Prostate gland (tissue), 1 donor: ENCODE measurements around the gene ZDHHC11.

Experiments used
- POLR2A ChIP-seq: fragments of 450-650 bp; IDR thresholded peaks from one replicate; pipeline ENCODE4 v1.6.1; 2016; ENCODE audit warnings: antibody characterized with exemption, mild to moderate bottlenecking
- POLR2AphosphoS5 ChIP-seq: sonication (generic); formaldehyde crosslinking; IDR thresholded peaks from one replicate; pipeline ENCODE4 v1.6.1; 2017; ENCODE audit warnings: antibody characterized with exemption

DNA sequence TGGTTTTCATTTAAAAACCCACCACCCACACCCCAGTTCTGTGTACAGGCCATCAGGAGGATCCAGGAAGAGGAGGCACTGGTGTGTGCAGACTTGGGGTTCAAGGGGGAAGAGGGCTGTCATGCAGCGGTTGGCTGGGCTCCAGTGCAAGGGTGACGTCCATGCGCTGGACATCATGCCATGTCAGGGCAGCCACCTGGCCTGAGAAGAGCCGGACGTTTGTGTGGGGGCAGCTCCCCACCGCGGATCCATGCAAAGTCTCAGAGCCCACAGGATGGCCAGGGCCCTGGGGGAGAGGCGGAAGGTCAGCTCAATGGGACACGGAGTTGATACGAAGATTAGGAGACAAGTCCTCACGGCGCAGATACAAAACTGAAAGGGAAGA is 30.8 kb upstream of the ZDHHC11 start:
- TF ChIP-seq POLR2A (no peak), POLR2AphosphoS5 (no peak)
